ENCODE data around the gene AKNA. TPM values are rescaled to one million over a fixed set of nuclear protein-coding genes. Genes with fewer than 3 reads are reported as not detected.

AKNA gene
- total RNA-seq, 1 donor = 27.9 TPM

- H3K27ac ChIP-seq (ENCODE audit: low read depth, low read length) = no peak overlapping the region
These were observed 46.0 kb upstream of the AKNA start for GRCh38 chr9:114433720-114434255.

GRCh38 chr9:114433086-114433485, 45.3 kb upstream of the AKNA start:
- Histone ChIP-seq H3K4me3 (ENCODE audit: insufficient read depth, low read length) (no peak overlapping the region), H3K79me2 (ENCODE audit: insufficient read depth, low read length) (no peaks in the 10 kb centered on the region), H3K36me3 (ENCODE audit: insufficient read depth, low read length) (no peaks in the 10 kb centered on the region), H4K20me1 (ENCODE audit: insufficient read depth, low read length) (no peaks in the 10 kb centered on the region), H2AFZ (ENCODE audit: low read length) (no peak overlapping the region), H3K4me1 (ENCODE audit: insufficient read depth, low read length) (no peaks in the 10 kb centered on the region), H3K27ac (ENCODE audit: low read depth, low read length) (no peak overlapping the region), H3K27me3 (ENCODE audit: insufficient read depth, low read length) (peaks cover 15% of the 10 kb centered on the region), H3K4me2 (ENCODE audit: insufficient read depth, low read length) (no peak overlapping the region), H3K9me3 (ENCODE audit: low read depth, low read length) (no peaks in the 10 kb centered on the region)
- TF ChIP-seq CTCF (IDR thresholded peaks at IDR 0.05; ENCODE audit: extremely low read depth, low read depth, low read length) = no peak
- no peak for DNase-seq (ENCODE audit: insufficient read length, low spot score, missing footprints)

More at GRCh38 chr9:114433720-114434255, 46.0 kb upstream of the AKNA start:
- Histone ChIP-seq H4K20me1 (ENCODE audit: insufficient read depth, low read length) (no peaks in the 10 kb centered on the region), H2AFZ (ENCODE audit: low read length) (no peak overlapping the region), H3K4me2 (ENCODE audit: insufficient read depth, low read length) (no peak overlapping the region), H3K36me3 (ENCODE audit: insufficient read depth, low read length) (no peaks in the 10 kb centered on the region), H3K79me2 (ENCODE audit: insufficient read depth, low read length) (no peaks in the 10 kb centered on the region), H3K4me1 (ENCODE audit: insufficient read depth, low read length) (no peaks in the 10 kb centered on the region), H3K9me3 (ENCODE audit: low read depth, low read length) (no peaks in the 10 kb centered on the region), H3K4me3 (ENCODE audit: insufficient read depth, low read length) (no peak overlapping the region), H3K27me3 (ENCODE audit: insufficient read depth, low read length) (peaks cover 15% of the 10 kb centered on the region)
- no peak for DNase-seq (ENCODE audit: insufficient read length, low spot score, missing footprints)
- no peak for TF ChIP-seq CTCF (IDR thresholded peaks at IDR 0.05; ENCODE audit: extremely low read depth, low read depth, low read length)

GRCh38 chr9:114432323-114433067, 44.7 kb upstream of the AKNA start:
- H3K4me1 ChIP-seq (ENCODE audit: insufficient read depth, low read length) = no peaks in the 10 kb centered on the region
- DNase-seq (ENCODE audit: insufficient read length, low spot score, missing footprints) = no peak
- H3K27ac ChIP-seq (ENCODE audit: low read depth, low read length) = no peak overlapping the region
- H4K20me1 ChIP-seq (ENCODE audit: insufficient read depth, low read length) = no peaks in the 10 kb centered on the region
- H2AFZ ChIP-seq (ENCODE audit: low read length) = no peak overlapping the region
- H3K27me3 ChIP-seq (ENCODE audit: insufficient read depth, low read length) = peaks cover 15% of the 10 kb centered on the region
- H3K4me3 ChIP-seq (ENCODE audit: insufficient read depth, low read length) = no peak overlapping the region
- H3K79me2 ChIP-seq (ENCODE audit: insufficient read depth, low read length) = no peaks in the 10 kb centered on the region
- no peak for TF ChIP-seq CTCF (IDR thresholded peaks at IDR 0.05; ENCODE audit: extremely low read depth, low read depth, low read length)
- H3K9me3 ChIP-seq (ENCODE audit: low read depth, low read length) = no peaks in the 10 kb centered on the region
- no peak overlapping the region for H3K4me2 ChIP-seq (ENCODE audit: insufficient read depth, low read length)
- no peaks in the 10 kb centered on the region for H3K36me3 ChIP-seq (ENCODE audit: insufficient read depth, low read length)

GRCh38 chr9:114431770-114432169, 44.0 kb upstream of the AKNA start:
- H2AFZ ChIP-seq (ENCODE audit: low read length) = no peak overlapping the region

More at GRCh38 chr9:114431770-114432169, 44.0 kb upstream of the AKNA start:
- no peaks in the 10 kb centered on the region for H3K36me3 ChIP-seq (ENCODE audit: insufficient read depth, low read length)
- no peak overlapping the region for H3K4me3 ChIP-seq (ENCODE audit: insufficient read depth, low read length)
- H3K4me1 ChIP-seq (ENCODE audit: insufficient read depth, low read length) = no peaks in the 10 kb centered on the region
- H3K27me3 ChIP-seq (ENCODE audit: insufficient read depth, low read length) = peaks cover 15% of the 10 kb centered on the region
- TF ChIP-seq CTCF (IDR thresholded peaks at IDR 0.05; ENCODE audit: extremely low read depth, low read depth, low read length) = no peak
- H3K79me2 ChIP-seq (ENCODE audit: insufficient read depth, low read length) = no peaks in the 10 kb centered on the region
- no peaks in the 10 kb centered on the region for H4K20me1 ChIP-seq (ENCODE audit: insufficient read depth, low read length)
- DNase-seq (ENCODE audit: insufficient read length, low spot score, missing footprints) = no peak
- no peak overlapping the region for H3K27ac ChIP-seq (ENCODE audit: low read depth, low read length)
- H3K4me2 ChIP-seq (ENCODE audit: insufficient read depth, low read length) = no peak overlapping the region
- no peaks in the 10 kb centered on the region for H3K9me3 ChIP-seq (ENCODE audit: low read depth, low read length)
